Mucosa of stomach (tissue), 1 donor: ENCODE results near the gene PAX9.

Experiments
- H3K27me3 ChIP-seq: one replicate; pipeline ENCODE4 v1.7.0; 2013; ENCODE audit warnings: mild to moderate bottlenecking, low read length; ENCODE audit not compliant: control insufficient read depth, insufficient read depth
- H3K36me3 ChIP-seq: one replicate; pipeline ENCODE4 v1.7.0; 2013; ENCODE audit warnings: low read length; ENCODE audit not compliant: control insufficient read depth, insufficient read depth
- H3K4me1 ChIP-seq: one replicate; pipeline ENCODE4 v1.7.0; 2013; ENCODE audit warnings: mild to moderate bottlenecking, low read length; ENCODE audit not compliant: control insufficient read depth, insufficient read depth
- H3K4me3 ChIP-seq: one replicate; pipeline ENCODE4 v1.7.0; 2013; ENCODE audit warnings: low read length
- H3K9ac ChIP-seq: one replicate; pipeline ENCODE4 v1.7.0; 2013; ENCODE audit warnings: mild to moderate bottlenecking, low read length, moderate library complexity
- H3K9me3 ChIP-seq: one replicate; pipeline ENCODE4 v1.7.0; 2013; ENCODE audit warnings: mild to moderate bottlenecking, low read length, moderate library complexity; ENCODE audit not compliant: control insufficient read depth
- donor health status: Pancreatic carcinoma.

The PAX9 gene

GRCh38 chr14:36726128-36726527 is 64.5 kb downstream of the PAX9 start:
- no peak overlapping the region for H3K4me3 ChIP-seq
- no peak overlapping the region for H3K9ac ChIP-seq
- no peaks in the 10 kb centered on the region for H3K27me3 ChIP-seq

More at GRCh38 chr14:36726128-36726527, 64.5 kb downstream of the PAX9 start:
- Histone ChIP-seq H3K4me1 (no peaks in the 10 kb centered on the region), H3K36me3 (no peaks in the 10 kb centered on the region), H3K9me3 (no peaks in the 10 kb centered on the region)
